ENCODE measurements around the gene TMIGD1.

DNA sequence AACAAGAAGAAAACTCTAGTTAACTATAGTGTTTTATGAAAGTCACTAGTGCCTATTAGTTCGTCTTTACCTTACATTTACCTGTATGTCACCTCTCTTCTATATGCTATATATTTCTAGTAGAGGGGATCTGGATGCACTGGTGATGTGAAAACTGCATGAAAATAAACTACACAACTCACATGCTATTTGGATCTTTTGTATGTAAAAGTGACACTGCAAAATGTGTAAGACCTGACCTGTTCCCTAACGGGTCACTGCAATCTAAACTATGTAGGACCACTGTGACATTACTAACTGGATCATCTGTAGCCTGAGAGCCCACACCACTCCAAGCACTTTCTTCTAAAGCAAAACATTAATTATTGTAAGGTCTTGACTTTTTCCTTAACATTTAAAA, 43.8 kb downstream of the TMIGD1 start:
- TF ChIP-seq POLR2A (IDR thresholded peaks at IDR 0.05; ENCODE audit: extremely low read depth, insufficient read length) = no peak
- TF ChIP-seq, protein P1, sequence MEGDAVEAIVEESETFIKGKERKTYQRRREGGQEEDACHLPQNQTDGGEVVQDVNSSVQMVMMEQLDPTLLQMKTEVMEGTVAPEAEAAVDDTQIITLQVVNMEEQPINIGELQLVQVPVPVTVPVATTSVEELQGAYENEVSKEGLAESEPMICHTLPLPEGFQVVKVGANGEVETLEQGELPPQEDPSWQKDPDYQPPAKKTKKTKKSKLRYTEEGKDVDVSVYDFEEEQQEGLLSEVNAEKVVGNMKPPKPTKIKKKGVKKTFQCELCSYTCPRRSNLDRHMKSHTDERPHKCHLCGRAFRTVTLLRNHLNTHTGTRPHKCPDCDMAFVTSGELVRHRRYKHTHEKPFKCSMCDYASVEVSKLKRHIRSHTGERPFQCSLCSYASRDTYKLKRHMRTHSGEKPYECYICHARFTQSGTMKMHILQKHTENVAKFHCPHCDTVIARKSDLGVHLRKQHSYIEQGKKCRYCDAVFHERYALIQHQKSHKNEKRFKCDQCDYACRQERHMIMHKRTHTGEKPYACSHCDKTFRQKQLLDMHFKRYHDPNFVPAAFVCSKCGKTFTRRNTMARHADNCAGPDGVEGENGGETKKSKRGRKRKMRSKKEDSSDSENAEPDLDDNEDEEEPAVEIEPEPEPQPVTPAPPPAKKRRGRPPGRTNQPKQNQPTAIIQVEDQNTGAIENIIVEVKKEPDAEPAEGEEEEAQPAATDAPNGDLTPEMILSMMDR (IDR thresholded peaks at IDR 0.05; ENCODE audit: low read depth, low read length) = no peak
- TF ChIP-seq, protein P2, sequence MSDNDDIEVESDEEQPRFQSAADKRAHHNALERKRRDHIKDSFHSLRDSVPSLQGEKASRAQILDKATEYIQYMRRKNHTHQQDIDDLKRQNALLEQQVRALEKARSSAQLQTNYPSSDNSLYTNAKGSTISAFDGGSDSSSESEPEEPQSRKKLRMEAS (IDR thresholded peaks at IDR 0.05; ENCODE audit: low read depth, low read length) = no peak
